Measurements from ENCODE around the gene SCD5. TPM values are rescaled to one million over a fixed set of nuclear protein-coding genes. Genes with fewer than 3 reads are reported as not detected.

Gene SCD5
- total RNA-seq, 2 donors from 2014 or later, result 0.52 to 1.9 TPM

GRCh38 chr4:82780752-82781231, 17.8 kb downstream of the SCD5 start:
- DNase-seq (ENCODE audit: low spot score in 2 of 2) (no peak), ATAC-seq (no peak)
- H3K9me3 Mint-ChIP-seq, result no peaks in the 10 kb centered on the region
- no peak overlapping the region for H3K27ac Mint-ChIP-seq
- H3K36me3 Mint-ChIP-seq, result no peaks in the 10 kb centered on the region

DNA sequence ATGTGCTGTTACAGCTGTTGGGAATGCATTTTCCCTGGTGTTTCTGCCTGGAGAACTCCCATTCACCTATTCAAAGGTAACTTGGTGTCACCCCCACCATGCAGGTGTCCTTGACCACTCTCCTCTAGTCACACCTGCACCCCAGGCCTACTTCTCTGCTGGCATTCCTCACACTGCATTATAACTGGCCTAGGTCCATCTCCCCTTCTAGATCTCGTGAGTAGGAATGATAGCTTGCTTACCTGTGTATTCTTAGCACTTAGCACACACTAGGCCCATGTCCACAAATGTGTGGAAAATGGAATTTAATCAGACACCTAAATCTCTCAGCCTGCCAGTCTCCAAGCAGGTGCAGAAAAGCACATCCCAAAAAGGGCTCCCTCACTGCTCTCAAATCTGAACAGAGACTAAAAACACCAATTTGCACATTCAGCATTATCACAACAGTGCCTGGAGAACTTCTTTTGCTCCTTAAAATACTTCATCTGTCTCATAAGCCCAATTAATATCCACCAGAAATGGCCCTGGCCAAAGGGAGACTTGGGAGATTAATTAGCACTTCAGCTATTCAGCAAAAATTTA, 18.3 kb downstream of the SCD5 start:
- DNase-seq (ENCODE audit: low spot score in 2 of 2) (no peak), ATAC-seq (no peak)
- Mint-ChIP-seq H3K36me3 (no peaks in the 10 kb centered on the region), H3K9me3 (no peaks in the 10 kb centered on the region), H3K27ac (no peak overlapping the region)

DNA sequence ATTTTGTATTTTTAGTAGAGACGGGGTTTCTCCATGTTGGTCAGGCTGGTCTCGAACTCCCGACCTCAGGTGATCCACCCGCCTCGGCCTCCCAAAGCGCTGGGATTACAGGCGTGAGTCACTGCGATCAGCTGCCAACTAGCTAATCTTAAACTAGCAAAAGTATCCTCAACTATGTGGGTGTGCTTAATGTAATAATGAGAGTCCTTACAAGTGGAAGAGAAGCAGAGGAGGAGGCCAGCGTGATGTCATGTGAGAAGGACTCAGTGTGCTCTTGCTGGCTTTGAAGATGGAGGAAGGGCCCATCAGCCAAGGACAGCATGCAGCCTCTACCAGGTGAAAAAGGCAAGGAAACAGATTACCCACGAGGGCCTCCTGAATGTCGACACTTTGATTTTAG, 19.6 kb downstream of the SCD5 start:
- DNase-seq (ENCODE audit: low spot score in 2 of 2) (no peak), ATAC-seq (no peak)
- Mint-ChIP-seq H3K36me3 (no peaks in the 10 kb centered on the region), H3K27ac (no peak overlapping the region), H3K9me3 (no peaks in the 10 kb centered on the region)

DNA sequence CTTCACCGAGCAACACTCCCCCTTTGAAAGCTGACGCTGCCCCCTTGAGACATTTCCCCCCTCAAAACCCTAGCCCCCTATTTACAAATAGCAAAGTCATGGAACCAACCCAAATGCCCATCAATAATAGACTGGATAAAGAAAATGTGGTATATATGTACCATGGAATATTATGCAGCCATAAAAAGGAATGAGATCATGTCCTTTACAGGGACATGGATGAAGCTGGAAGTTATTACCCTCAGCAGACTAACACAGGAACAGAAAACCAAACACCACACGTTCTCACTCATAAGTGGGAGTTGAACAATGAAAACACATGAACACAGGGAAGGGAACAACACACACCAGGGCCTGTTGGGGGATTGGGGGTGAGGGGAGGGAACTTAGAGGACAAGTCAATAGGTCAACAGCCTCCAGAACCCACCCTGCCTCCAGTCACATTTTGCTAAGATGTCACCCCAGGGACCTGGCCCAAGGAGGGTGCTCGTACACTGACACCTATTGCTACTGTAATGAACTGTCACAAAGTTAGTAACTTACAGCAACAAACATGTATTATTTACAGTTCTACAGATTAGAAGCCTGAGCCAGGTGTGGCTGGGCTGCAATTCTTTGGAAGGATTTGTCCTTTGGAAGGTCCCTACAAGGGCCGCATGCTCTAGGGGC, 20.6 kb downstream of the SCD5 start:
- no peaks in the 10 kb centered on the region for H3K36me3 Mint-ChIP-seq
- ATAC-seq (no peak), DNase-seq (ENCODE audit: low spot score in 2 of 2) (no peak)
- H3K27ac Mint-ChIP-seq, result no peak overlapping the region
- H3K9me3 Mint-ChIP-seq, result no peaks in the 10 kb centered on the region

- Mint-ChIP-seq H3K36me3 (no peaks in the 10 kb centered on the region), H3K27ac (no peak overlapping the region), H3K9me3 (no peaks in the 10 kb centered on the region)
- DNase-seq (ENCODE audit: low spot score in 2 of 2) (no peak), ATAC-seq (no peak)
Observed at GRCh38 chr4:82776925-82777542, 21.6 kb downstream of the SCD5 start.

- Mint-ChIP-seq H3K27ac (no peak overlapping the region), H3K9me3 (no peaks in the 10 kb centered on the region), H3K36me3 (no peaks in the 10 kb centered on the region)
- DNase-seq (ENCODE audit: low spot score in 2 of 2) (no peak), ATAC-seq (no peak)
Observed at GRCh38 chr4:82775243-82775642, 23.4 kb downstream of the SCD5 start.

GRCh38 chr4:82774711-82775171, 23.9 kb downstream of the SCD5 start:
- ATAC-seq, result no peak

DNA sequence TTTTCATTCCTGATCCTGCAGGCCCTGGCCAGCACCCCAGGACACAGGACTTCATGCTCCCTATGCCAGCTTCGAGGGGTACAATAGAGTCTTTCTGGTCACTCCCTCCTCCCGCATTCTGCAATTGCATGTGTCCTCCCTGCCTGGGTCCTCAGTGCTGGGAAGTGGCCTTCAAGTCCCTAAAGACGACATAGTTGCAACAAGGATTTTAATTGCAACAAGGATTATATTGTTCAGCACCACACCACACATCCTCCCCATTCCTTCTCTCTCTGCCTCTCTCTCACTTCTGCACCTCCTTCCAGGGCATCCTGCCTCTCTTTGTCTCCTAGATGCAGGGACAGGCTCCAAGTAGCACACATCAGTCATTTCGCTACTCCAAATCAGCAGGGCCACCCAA, 25.5 kb downstream of the SCD5 start:
- ATAC-seq, result no peak
- no peaks in the 10 kb centered on the region for H3K36me3 Mint-ChIP-seq

More at GRCh38 chr4:82774711-82775171, 23.9 kb downstream of the SCD5 start:
- H3K9me3 Mint-ChIP-seq, result no peaks in the 10 kb centered on the region
- DNase-seq (ENCODE audit: low spot score in 2 of 2), result no peak
- no peaks in the 10 kb centered on the region for H3K36me3 Mint-ChIP-seq
- no peak overlapping the region for H3K27ac Mint-ChIP-seq

DNA sequence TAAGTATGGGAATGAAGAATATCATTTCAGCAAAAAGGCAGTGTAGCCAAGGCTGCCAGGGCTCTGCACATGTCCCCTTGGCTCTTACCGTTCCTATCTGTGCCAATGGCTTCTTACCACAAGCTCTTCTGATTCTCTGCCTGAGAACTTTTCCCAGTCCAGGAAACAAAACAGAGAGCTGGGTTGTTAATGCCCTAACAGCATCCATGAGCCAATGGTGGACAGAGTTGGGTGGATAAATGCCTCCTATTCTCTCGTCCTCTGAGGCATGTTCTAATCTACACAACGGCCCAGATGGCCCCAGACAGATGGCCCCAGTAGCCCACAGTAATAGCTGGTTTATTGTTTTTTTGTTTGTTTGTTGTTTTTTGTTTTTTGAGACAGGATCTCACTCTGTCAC, 28.0 kb downstream of the SCD5 start:
- peaks cover 13% of the 10 kb centered on the region in 2 donors for H3K9me3 Mint-ChIP-seq
- DNase-seq (ENCODE audit: low spot score in 2 of 2) (no peak), ATAC-seq (no peak)
- peaks cover 6 to 15% of the 10 kb centered on the region in 2 donors for H3K36me3 Mint-ChIP-seq
- no peak overlapping the region for H3K27ac Mint-ChIP-seq

More for the DNA sequence above, 25.5 kb downstream of the SCD5 start:
- no peak for DNase-seq (ENCODE audit: low spot score in 2 of 2)
- Mint-ChIP-seq H3K27ac (no peak overlapping the region), H3K9me3 (no peaks in the 10 kb centered on the region)

DNA sequence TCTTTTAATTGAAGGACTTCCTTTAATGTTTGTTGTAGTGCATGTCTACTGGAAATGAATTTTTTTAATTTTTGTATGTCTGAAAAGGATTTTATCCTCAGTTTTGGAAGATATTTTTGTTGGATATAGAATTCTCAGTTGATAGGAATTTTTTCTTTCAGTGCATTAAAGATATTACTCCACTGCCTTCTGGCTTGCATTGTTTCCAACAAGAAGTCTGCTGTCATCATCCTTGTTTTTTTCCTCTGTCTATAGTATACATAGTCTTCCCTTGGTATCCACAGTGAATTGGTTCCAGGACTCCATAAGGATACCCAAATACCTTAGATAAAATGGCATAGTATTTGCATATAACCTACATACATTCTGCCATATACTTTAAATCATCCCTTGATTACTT, 33.5 kb downstream of the SCD5 start:
- H3K36me3 Mint-ChIP-seq, result peaks cover 6 to 15% of the 10 kb centered on the region in 2 donors
- no peak for DNase-seq (ENCODE audit: low spot score in 2 of 2)
- H3K27ac Mint-ChIP-seq, result no peak overlapping the region
- peaks cover 13% of the 10 kb centered on the region in 2 donors for H3K9me3 Mint-ChIP-seq
- ATAC-seq, result no peak

- Mint-ChIP-seq H3K27ac (no peak overlapping the region), H3K9me3 (peaks cover 4 to 5% of the 10 kb centered on the region in 2 donors), H3K36me3 (peaks cover 0 to 3% of the 10 kb centered on the region in 2 donors)
- DNase-seq (ENCODE audit: low spot score in 2 of 2) (no peak), ATAC-seq (no peak)
Observed at GRCh38 chr4:82761229-82761628, 37.4 kb downstream of the SCD5 start.

GRCh38 chr4:82758701-82759685, 39.6 kb downstream of the SCD5 start:
- no peak for ATAC-seq
- Mint-ChIP-seq H3K9me3 (no peaks in the 10 kb centered on the region), H3K36me3 (no peaks in the 10 kb centered on the region), H3K27ac (no peak overlapping the region)
- no peak for DNase-seq (ENCODE audit: low spot score in 2 of 2)

GRCh38 chr4:82756061-82756460, 42.5 kb downstream of the SCD5 start:
- no peak for DNase-seq (ENCODE audit: low spot score in 2 of 2)
- no peak for ATAC-seq
- Mint-ChIP-seq H3K9me3 (no peaks in the 10 kb centered on the region), H3K36me3 (no peaks in the 10 kb centered on the region), H3K27ac (no peak overlapping the region)

DNA sequence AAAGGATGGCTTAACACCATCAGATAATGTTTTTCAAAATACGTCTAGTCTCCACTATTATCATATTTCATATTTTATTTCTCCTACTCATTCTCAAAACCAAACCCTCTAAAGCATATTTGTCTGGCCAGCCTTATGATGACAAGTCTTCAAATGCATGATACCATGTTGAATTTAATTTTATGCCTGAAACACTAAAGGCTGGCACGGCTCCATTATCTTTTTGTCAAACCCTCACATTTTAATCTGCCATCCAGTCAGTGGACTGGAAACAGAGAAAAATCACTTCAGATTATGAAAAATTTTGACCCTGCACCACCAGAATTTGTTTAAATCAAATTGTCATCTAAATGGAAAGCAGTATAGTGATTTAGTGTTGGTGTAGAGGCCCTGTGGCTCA, 42.9 kb downstream of the SCD5 start:
- Mint-ChIP-seq H3K9me3 (no peaks in the 10 kb centered on the region), H3K27ac (no peak overlapping the region), H3K36me3 (no peaks in the 10 kb centered on the region)
- no peak for DNase-seq (ENCODE audit: low spot score in 2 of 2)
- no peak for ATAC-seq

GRCh38 chr4:82754513-82755165, 44.0 kb downstream of the SCD5 start:
- H3K9me3 Mint-ChIP-seq, result no peaks in the 10 kb centered on the region
- H3K36me3 Mint-ChIP-seq, result no peaks in the 10 kb centered on the region
- H3K27ac Mint-ChIP-seq, result no peak overlapping the region
- no peak for ATAC-seq
- DNase-seq (ENCODE audit: low spot score in 2 of 2), result no peak

GRCh38 chr4:82753725-82754410, 44.7 kb downstream of the SCD5 start:
- Mint-ChIP-seq H3K27ac (no peak overlapping the region), H3K9me3 (no peaks in the 10 kb centered on the region), H3K36me3 (no peaks in the 10 kb centered on the region)
- DNase-seq (ENCODE audit: low spot score in 2 of 2) (no peak), ATAC-seq (no peak)
